Effector CD8-positive, alpha-beta T cell (primary cell): ENCODE data around the gene CDC42EP4.
"Not testable (repeated sequence)": the region's sequence is repeated elsewhere in the genome, so short reads cannot be mapped to it uniquely, and the experiment has no call there.

Source experiments
- DNase-seq: peaks from one replicate; lab custom pipeline; 2025; lab: John Stamatoyannopoulos, UW

CDC42EP4 gene

GRCh38 chr17:73278465-73279453 lies 33.0 kb downstream of the CDC42EP4 start:
- no peak for DNase-seq

- no peak for DNase-seq
Observed at GRCh38 chr17:73278049-73278464, 33.7 kb downstream of the CDC42EP4 start.

GRCh38 chr17:73274490-73274889 lies 37.3 kb downstream of the CDC42EP4 start:
- DNase-seq: no peak

- no peak for DNase-seq
Observed at GRCh38 chr17:73272906-73273218, 38.9 kb downstream of the CDC42EP4 start.

GRCh38 chr17:73271072-73271471 lies 40.7 kb downstream of the CDC42EP4 start:
- no peak for DNase-seq

- no peak for DNase-seq
Observed at GRCh38 chr17:73269791-73270190, 42.0 kb downstream of the CDC42EP4 start.

GRCh38 chr17:73269329-73269615 lies 42.5 kb downstream of the CDC42EP4 start:
- no peak for DNase-seq

GRCh38 chr17:73268582-73269328 lies 43.0 kb downstream of the CDC42EP4 start:
- no peak for DNase-seq

GRCh38 chr17:73267648-73268537 lies 43.9 kb downstream of the CDC42EP4 start:
- no peak for DNase-seq

GRCh38 chr17:73266796-73267195 lies 45.0 kb downstream of the CDC42EP4 start:
- DNase-seq: no peak

GRCh38 chr17:73265646-73266640 lies 45.9 kb downstream of the CDC42EP4 start:
- DNase-seq: no peak

GRCh38 chr17:73264448-73264847 lies 47.4 kb downstream of the CDC42EP4 start:
- not testable (repeated sequence) for DNase-seq

- no peak for DNase-seq
Observed at GRCh38 chr17:73262676-73263642, 48.8 kb downstream of the CDC42EP4 start.

GRCh38 chr17:73261952-73262675 lies 49.7 kb downstream of the CDC42EP4 start:
- DNase-seq: no peak

- no peak for DNase-seq
Observed at GRCh38 chr17:73261617-73261951, 50.2 kb downstream of the CDC42EP4 start, which contains the start of gene CPSF4L. Gene CPSF4L, minus strand, starts transcription at chr17:73261880. Its CDS starts 62 bp downstream, at chr17:73261818.

GRCh38 chr17:73257516-73257915 lies 54.3 kb downstream of the CDC42EP4 start:
- no peak for DNase-seq

- no peak for DNase-seq
Observed at GRCh38 chr17:73256220-73256619, 55.6 kb downstream of the CDC42EP4 start.

GRCh38 chr17:73255671-73256181 lies 56.1 kb downstream of the CDC42EP4 start:
- peak; percentile 16 for DNase-seq

- DNase-seq: no peak
Observed at GRCh38 chr17:73251871-73252270, 59.9 kb downstream of the CDC42EP4 start.
